Suprapubic skin (tissue), 4 donors: ENCODE data around the gene STARD9. TPM values are rescaled to one million over a fixed set of nuclear protein-coding genes. Genes with fewer than 3 reads are reported as not detected.

Experiments
- DNase-seq, 2 donors: peaks; one replicate each; pipeline ENCODE4 v3.0.0-alpha.2; 2019; ENCODE audit warnings: low spot score in 2 of 2
- H3K27ac ChIP-seq: fragments of 200-600 bp; sonication (generic); one replicate; pipeline ENCODE4 v1.5.1; 2019
- H3K27me3 ChIP-seq: fragments of 200-600 bp; sonication (generic); one replicate; pipeline ENCODE4 v1.5.1; 2019
- H3K36me3 ChIP-seq: fragments of 200-600 bp; sonication (generic); one replicate; pipeline ENCODE4 v1.5.1; 2019
- H3K4me1 ChIP-seq: fragments of 200-600 bp; sonication (generic); one replicate; pipeline ENCODE4 v1.5.1; 2019
- H3K4me3 ChIP-seq: fragments of 200-600 bp; sonication (generic); one replicate; pipeline ENCODE4 v1.5.1; 2019; ENCODE audit warnings: mild to moderate bottlenecking
- H3K9me3 ChIP-seq: fragments of 200-600 bp; sonication (generic); one replicate; pipeline ENCODE4 v1.5.1; 2019
- EP300 ChIP-seq: sonication (generic); formaldehyde crosslinking; IDR thresholded peaks from one replicate; pipeline ENCODE4 v1.6.1; 2017; ENCODE audit warnings: antibody characterized with exemption
- POLR2A ChIP-seq, 2 donors: fragments of 450-650 bp; IDR thresholded peaks; one replicate each; pipeline ENCODE4 v1.6.1; 2017; ENCODE audit warnings: antibody characterized with exemption in 2 of 2, mild to moderate bottlenecking in 2 of 2, moderate library complexity in 2 of 2
- POLR2AphosphoS5 ChIP-seq, 3 donors: sonication (generic); formaldehyde crosslinking; IDR thresholded peaks; one replicate each; pipeline ENCODE4 v1.6.1; 2017; ENCODE audit warnings: antibody characterized with exemption in 3 of 3
- WGBS: methylation state at CpG from one replicate; pipeline ENCODE4 v1.1.5; 2018; 5-methylcytosine and 5-hydroxymethylcytosine counted together
- total RNA-seq, 4 donors: library from RNA; depleted of rRNA; stranded (reverse); fragments of >200 nt; gene quantifications; one replicate each; pipeline ENCODE4 v1.1.0, GENCODE V29; 2016
- TF ChIP-seq, protein P1 (sequence below), 2 donors: fragments of 200-600 bp in 1 of 2; fragments of 450-650 bp in 1 of 2; sonication (generic) in 1 of 2; IDR thresholded peaks; one replicate each; pipeline ENCODE4 v1.5.1; 2016 to 2019; ENCODE audit warnings: antibody characterized with exemption in 2 of 2, mild to moderate bottlenecking in 1 of 2, moderate library complexity in 1 of 2

STARD9 gene
- total RNA-seq, 4 donors from 2014 or later: 5.0 to 24.6 (median 7.6) TPM

DNA sequence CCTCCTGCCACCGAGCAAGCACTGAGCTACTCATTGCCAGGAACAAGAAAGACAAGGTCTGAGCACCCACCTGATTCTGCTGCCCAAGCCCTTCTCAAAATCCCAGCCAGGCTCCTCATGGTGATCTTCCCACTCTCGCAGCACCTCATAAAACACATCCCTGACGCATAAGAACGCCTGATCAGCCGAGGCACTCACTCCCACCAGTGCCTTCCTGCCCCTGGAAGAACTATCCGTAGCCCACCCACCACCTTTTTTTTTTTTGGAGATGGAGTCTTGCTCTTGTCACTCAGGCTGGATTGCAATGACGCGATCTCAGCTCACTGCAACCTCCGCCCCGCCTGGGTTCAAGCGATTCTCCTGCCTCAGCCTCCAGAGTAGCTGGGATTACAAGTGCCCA is 157.6 kb downstream of the STARD9 start:
- Histone ChIP-seq H3K4me1 (peaks cover 16% of the 10 kb centered on the region), H3K27ac (no peak overlapping the region), H3K9me3 (no peaks in the 10 kb centered on the region), H3K36me3 (peaks cover 71% of the 10 kb centered on the region), H3K27me3 (no peaks in the 10 kb centered on the region), H3K4me3 (no peak overlapping the region)
- 93% methylated on average over 11 of the region's 11 CpGs for WGBS
- DNase-seq: no peak
- TF ChIP-seq, protein P1, sequence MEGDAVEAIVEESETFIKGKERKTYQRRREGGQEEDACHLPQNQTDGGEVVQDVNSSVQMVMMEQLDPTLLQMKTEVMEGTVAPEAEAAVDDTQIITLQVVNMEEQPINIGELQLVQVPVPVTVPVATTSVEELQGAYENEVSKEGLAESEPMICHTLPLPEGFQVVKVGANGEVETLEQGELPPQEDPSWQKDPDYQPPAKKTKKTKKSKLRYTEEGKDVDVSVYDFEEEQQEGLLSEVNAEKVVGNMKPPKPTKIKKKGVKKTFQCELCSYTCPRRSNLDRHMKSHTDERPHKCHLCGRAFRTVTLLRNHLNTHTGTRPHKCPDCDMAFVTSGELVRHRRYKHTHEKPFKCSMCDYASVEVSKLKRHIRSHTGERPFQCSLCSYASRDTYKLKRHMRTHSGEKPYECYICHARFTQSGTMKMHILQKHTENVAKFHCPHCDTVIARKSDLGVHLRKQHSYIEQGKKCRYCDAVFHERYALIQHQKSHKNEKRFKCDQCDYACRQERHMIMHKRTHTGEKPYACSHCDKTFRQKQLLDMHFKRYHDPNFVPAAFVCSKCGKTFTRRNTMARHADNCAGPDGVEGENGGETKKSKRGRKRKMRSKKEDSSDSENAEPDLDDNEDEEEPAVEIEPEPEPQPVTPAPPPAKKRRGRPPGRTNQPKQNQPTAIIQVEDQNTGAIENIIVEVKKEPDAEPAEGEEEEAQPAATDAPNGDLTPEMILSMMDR (IDR thresholded peaks at IDR 0.05): no peak
- TF ChIP-seq POLR2A (IDR thresholded peaks at IDR 0.05): no peak
- no peak for TF ChIP-seq EP300
- no peak for TF ChIP-seq POLR2AphosphoS5 (IDR thresholded peaks at IDR 0.05)

DNA sequence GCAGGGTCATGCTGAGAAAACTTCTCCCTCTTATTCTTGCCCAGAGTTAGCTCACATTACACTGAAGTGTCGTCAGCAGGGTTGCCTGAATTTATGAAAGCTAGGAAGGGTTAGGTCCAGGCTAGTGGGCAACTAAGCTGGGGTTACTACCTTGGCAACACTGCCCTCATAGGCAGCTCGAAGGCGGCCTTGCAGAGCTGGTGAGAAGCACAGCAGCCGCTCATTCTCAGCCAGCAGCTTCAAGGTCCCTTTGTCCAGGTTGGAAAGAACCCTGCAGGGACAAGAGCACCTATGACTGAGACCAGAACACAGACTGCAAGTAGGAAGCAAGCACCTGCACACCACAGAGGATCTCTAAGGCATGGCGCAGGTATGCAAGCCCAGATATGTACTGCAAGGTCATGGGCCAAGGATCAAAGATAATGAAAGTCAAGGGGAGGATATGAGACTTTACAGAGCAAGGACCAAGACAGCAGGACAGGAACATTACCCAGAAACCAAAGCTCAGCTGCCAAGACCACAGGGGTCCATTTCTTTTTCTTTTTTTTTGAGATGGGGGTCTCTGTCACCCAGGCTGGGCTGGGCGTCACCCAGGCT is 158.8 kb downstream of the STARD9 start:
- no peaks in the 10 kb centered on the region for H3K9me3 ChIP-seq
- no peak for DNase-seq
- no peaks in the 10 kb centered on the region for H3K27me3 ChIP-seq
- peaks cover 59% of the 10 kb centered on the region for H3K36me3 ChIP-seq
- no peak overlapping the region for H3K27ac ChIP-seq
- TF ChIP-seq POLR2A (IDR thresholded peaks at IDR 0.05) (no peak), POLR2AphosphoS5 (IDR thresholded peaks at IDR 0.05) (no peak), EP300 (no peak)
- TF ChIP-seq, protein P1 (IDR thresholded peaks at IDR 0.05): no peak
- 96% methylated on average over 6 of the region's 6 CpGs for WGBS
- peaks cover 16% of the 10 kb centered on the region for H3K4me1 ChIP-seq
- H3K4me3 ChIP-seq: no peak overlapping the region

DNA sequence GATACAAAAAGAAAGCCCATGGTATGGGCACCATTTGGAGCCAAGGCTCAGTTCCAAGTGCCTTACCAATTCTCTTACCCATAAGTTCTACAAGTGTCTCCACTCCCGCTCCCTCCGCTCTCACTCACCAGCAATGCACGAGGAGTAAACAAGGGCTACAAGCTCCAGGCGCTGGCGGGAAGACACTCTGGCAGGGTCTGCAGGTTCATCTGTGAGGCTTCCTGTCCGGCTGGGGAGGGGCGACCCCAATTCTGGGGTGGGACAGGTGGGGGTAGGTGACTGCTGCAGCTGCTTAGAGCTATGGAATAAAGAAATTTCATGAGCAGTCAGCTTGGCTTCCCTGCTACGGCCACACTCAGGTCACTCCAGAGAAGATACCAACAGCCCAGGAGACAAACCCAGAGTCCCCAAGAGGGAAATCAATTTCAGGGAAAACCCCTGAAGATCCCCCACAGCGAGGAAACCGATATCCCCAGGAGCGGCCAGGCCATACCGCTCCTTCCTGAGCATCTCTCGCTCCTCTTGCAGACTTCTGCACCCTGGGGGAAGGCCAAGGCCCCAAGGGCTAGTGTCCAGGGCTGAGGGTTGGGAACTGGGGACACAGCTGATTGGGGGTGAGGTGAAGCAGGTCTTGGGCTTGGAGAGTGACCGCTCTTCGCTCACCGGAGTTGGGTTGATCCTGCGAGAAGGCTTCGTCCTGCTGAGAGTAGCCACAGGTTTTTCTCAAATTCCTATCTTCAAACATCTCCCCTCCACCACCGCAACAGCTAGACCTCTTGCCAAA is 160.2 kb downstream of the STARD9 start:
- Histone ChIP-seq H3K9me3 (no peaks in the 10 kb centered on the region), H3K4me3 (peak overlapping the region; percentile 67), H3K4me1 (peaks cover 16% of the 10 kb centered on the region), H3K27me3 (no peaks in the 10 kb centered on the region), H3K36me3 (peaks cover 45% of the 10 kb centered on the region), H3K27ac (no peak overlapping the region)
- 81% methylated on average over 16 of the region's 19 CpGs for WGBS
- DNase-seq: no peak
- TF ChIP-seq EP300 (no peak), POLR2AphosphoS5 (IDR thresholded peaks at IDR 0.05) (no peak), POLR2A (IDR thresholded peaks at IDR 0.05) (no peak)
- TF ChIP-seq, protein P1 (IDR thresholded peaks at IDR 0.05): no peak

DNA sequence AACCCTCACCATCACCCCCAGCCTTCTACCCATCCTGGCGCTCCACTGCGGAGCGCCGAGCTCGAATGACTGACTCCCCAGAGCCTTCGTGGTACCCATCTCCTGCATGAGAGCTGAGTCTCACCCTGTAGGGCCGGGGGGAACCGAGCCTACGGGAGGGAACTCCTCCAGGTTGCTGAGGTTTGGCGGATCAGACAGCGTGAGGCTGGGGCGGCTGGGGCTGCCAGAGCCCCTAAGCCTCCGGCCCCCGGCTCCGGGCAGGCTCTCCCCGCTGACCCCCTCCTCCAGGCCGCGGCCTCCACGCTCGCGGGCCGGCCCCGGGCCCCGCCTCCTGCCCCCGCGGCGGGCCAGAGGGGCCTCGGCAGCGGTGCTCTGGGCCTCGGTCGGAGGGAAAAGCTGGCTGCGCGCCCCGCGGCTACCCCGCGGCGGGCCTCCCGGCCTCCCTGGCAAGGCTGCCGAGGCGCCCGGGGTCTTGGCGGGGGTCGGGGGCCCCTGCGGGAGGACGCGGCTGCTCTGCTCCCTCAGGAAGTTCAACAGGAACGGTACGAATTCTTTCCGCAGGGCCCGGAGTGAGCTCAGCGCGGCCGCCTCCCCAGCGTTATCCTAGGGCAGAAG is 160.9 kb downstream of the STARD9 start:
- no peak for DNase-seq
- no peaks in the 10 kb centered on the region for H3K9me3 ChIP-seq
- no peak for TF ChIP-seq EP300
- no peak for TF ChIP-seq POLR2AphosphoS5 (IDR thresholded peaks at IDR 0.05)
- TF ChIP-seq, protein P1 (IDR thresholded peaks at IDR 0.05): no peak
- no peak for TF ChIP-seq POLR2A (IDR thresholded peaks at IDR 0.05)
- H3K36me3 ChIP-seq: peaks cover 38% of the 10 kb centered on the region
- no peaks in the 10 kb centered on the region for H3K27me3 ChIP-seq
- 5% methylated on average over 14 of the region's 55 CpGs for WGBS
- peaks cover 16% of the 10 kb centered on the region for H3K4me1 ChIP-seq
- H3K27ac ChIP-seq: peak overlapping the region; percentile 88
- peak overlapping the region; percentile 67 for H3K4me3 ChIP-seq
